Aorta (tissue), 5 donors: ENCODE results near the gene CRB2. TPM values are rescaled to one million over a fixed set of nuclear protein-coding genes. Genes with fewer than 3 reads are reported as not detected.

Experiments used
- ATAC-seq: fragments of 200-7000 bp; cut with Tn5 transposase; one replicate; pipeline ENCODE4 v1.9.1; 2022; ENCODE audit warnings: moderate library complexity; ENCODE audit not compliant: low FRiP score
- DNase-seq, 2 donors: peaks; one replicate each; pipeline ENCODE4 v3.0.0-alpha.2; 2020
- H3K27ac ChIP-seq, 2 donors: one replicate each; pipeline ENCODE4 v1.5.1; 2013; ENCODE audit warnings: low read length in 2 of 2, mild to moderate bottlenecking in 2 of 2, moderate library complexity in 2 of 2, control low read depth in 1 of 2, inconsistent platforms in 1 of 2, low read depth in 1 of 2
- H3K27me3 ChIP-seq, 2 donors: one replicate each; pipeline ENCODE4 v1.6.1; 2013; ENCODE audit warnings: control low read depth in 1 of 2, low read length in 1 of 2, mild to moderate bottlenecking in 1 of 2, moderate library complexity in 1 of 2; ENCODE audit not compliant: insufficient read depth in 2 of 2, control insufficient read depth in 1 of 2
- H3K36me3 ChIP-seq, 2 donors: one replicate each; pipeline ENCODE4 v1.6.1; 2013; ENCODE audit warnings: control low read depth in 1 of 2, low read length in 1 of 2, mild to moderate bottlenecking in 1 of 2; ENCODE audit not compliant: insufficient read depth in 2 of 2, control insufficient read depth in 1 of 2
- H3K4me1 ChIP-seq, 2 donors: one replicate each; pipeline ENCODE4 v1.6.1; 2013; ENCODE audit warnings: low read length in 2 of 2, control low read depth in 1 of 2, mild to moderate bottlenecking in 1 of 2, moderate library complexity in 1 of 2; ENCODE audit not compliant: insufficient read depth in 2 of 2, control insufficient read depth in 1 of 2
- H3K4me3 ChIP-seq, 2 donors: one replicate each; pipeline ENCODE4 v1.5.1; 2013; ENCODE audit warnings: low read length in 2 of 2, control low read depth in 1 of 2, mild to moderate bottlenecking in 1 of 2
- H3K9me3 ChIP-seq: one replicate; pipeline ENCODE4 v1.6.1; 2013; ENCODE audit warnings: mild to moderate bottlenecking, low read length; ENCODE audit not compliant: control insufficient read depth
- WGBS, 2 donors: extraction: QIAGEN DNeasy Blood & Tissue Kit; methylation state at CpG; one replicate each; pipeline ENCODE4 v1.1.7; 2013; 5-methylcytosine and 5-hydroxymethylcytosine counted together
- intact Hi-C, 2 donors: fragments of 100-400 bp; cut with DNase I; formaldehyde crosslinking; loops; one replicate each; pipeline versions ENCODE4 v1.14.2 to v1.15.0; 2022
- polyA plus RNA-seq, 2 donors: library from polyadenylated mRNA; stranded (reverse); fragments of 200-250 nt; gene quantifications; one replicate each; pipeline ENCODE4 v1.2.3, GENCODE V29; 2013
- total RNA-seq, 2 donors: library from RNA; stranded (reverse); fragmentation: NEBNext Ultra II Directional; extraction: Animal tissue kit (Norgen Biotek cat#: 25700); gene quantifications; one replicate each; pipeline ENCODE4 v1.2.1, GENCODE V29; 2021
- donor health status: healthy with polysubstance abuse.
- donor health status: Bipolar disorder and iron deficiency.
- donor health status: DM: no; HTN: no; CAD: no.
- donor health status: DM: no; HTN: no; CAD: no.
- donor health status: DM: yes; HTN: yes; CAD: no.

Gene CRB2
- total and polyA plus RNA-seq, 4 donors: 0.03 to 0.15 TPM; not detected in 2

DNA sequence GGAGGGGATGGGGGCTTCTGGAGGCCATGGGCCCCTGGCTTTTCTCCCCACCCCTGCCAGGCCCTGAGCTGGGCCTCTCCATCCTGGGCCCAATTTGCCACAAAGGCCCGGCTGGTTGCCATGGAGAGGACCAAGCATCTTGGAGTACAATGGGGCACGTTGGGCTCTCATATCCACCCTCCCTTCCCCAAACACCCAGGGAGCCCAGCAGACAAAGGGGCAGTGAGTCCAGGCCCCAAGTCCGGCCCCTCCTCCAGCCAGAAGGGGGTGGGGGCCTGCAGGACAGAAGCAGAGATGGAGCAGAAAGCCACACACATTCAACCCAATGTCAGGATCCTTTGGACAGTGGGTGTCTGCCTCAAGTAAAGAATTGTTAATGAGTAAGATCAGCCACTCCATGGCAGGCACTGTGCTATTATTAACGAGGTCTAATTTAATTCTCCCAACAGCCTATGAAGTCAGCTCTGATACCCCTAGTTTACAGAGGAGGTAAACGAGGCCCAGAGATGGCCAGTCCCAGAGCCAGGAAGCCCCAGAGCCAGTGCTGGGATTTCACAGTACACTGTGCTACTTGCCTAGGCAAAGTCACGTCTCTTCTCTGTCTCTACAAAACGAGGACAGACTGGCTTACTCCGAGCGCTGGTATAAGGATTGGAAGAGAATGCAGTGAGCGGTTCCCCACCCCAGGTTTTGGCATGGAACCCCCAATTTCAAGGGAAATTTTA is 2.3 kb downstream of the CRB2 start:
- Histone ChIP-seq H3K4me3 (no peak overlapping the region), H3K36me3 (no peaks in the 10 kb centered on the region), H3K27ac (no peak overlapping the region), H3K9me3 (no peaks in the 10 kb centered on the region), H3K4me1 (no peaks in the 10 kb centered on the region), H3K27me3 (no peaks in the 10 kb centered on the region)
- DNase-seq: no peak
- intact Hi-C loops: no loop called here
- WGBS, 2 donors: 82 to 84% methylated on average over 10 of the region's 10 CpGs
- ATAC-seq: no peak

DNA sequence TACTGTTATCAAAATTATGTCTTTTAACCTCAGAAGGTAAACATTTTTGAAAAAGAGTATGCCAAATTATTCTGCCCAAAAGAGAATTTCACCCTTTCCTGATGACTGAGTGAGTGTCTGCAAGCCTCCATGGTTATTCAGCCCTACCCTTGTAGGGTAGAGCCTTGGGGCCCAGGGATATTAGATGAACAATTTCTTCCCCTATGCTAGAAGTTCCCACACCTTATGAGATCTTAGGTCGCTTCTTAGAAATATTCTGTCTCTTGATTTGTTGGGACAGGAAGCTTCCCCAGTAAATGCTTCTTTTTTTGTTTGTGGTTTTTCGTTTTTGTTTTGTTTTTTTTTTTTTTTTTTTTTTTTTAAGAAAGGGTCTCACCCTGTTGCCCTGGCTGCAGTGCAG is 3.1 kb downstream of the CRB2 start:
- ATAC-seq: no peak
- Histone ChIP-seq H3K27me3 (no peaks in the 10 kb centered on the region), H3K9me3 (no peaks in the 10 kb centered on the region), H3K4me1 (no peaks in the 10 kb centered on the region), H3K27ac (no peak overlapping the region), H3K4me3 (no peak overlapping the region), H3K36me3 (no peaks in the 10 kb centered on the region)
- WGBS, 2 donors: 78 to 79% methylated on average over 2 of the region's 2 CpGs
- no peak for DNase-seq
- intact Hi-C loops: no loop called here

DNA sequence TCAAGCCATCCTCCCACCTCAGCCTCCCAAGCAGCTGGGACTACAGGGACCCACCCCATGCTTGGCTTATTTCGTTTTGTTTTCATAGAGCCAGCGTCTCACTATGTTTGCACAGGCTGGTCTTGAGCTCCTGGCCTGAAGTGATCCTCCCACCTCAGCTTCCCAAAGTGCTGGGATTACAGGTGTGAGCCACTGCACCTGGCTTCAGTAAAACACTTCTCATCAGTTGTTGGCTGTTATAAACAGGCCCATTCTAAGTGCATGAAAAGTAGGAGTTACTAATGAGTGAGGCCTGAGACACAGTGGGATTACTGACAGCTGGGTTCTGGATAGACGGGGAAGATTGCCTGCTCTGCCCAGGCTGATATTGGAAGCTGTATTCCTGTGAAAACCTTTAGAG is 3.5 kb downstream of the CRB2 start:
- no peak overlapping the region for H3K4me3 ChIP-seq
- H3K9me3 ChIP-seq: no peaks in the 10 kb centered on the region
- H3K4me1 ChIP-seq: no peaks in the 10 kb centered on the region
- ATAC-seq (no peak), DNase-seq (no peak)
- no peak overlapping the region for H3K27ac ChIP-seq
- H3K27me3 ChIP-seq: no peaks in the 10 kb centered on the region
- WGBS, 2 donors: 80 to 81% methylated on average over 3 of the region's 3 CpGs
- no peaks in the 10 kb centered on the region for H3K36me3 ChIP-seq
- intact Hi-C loops: no loop called here

DNA sequence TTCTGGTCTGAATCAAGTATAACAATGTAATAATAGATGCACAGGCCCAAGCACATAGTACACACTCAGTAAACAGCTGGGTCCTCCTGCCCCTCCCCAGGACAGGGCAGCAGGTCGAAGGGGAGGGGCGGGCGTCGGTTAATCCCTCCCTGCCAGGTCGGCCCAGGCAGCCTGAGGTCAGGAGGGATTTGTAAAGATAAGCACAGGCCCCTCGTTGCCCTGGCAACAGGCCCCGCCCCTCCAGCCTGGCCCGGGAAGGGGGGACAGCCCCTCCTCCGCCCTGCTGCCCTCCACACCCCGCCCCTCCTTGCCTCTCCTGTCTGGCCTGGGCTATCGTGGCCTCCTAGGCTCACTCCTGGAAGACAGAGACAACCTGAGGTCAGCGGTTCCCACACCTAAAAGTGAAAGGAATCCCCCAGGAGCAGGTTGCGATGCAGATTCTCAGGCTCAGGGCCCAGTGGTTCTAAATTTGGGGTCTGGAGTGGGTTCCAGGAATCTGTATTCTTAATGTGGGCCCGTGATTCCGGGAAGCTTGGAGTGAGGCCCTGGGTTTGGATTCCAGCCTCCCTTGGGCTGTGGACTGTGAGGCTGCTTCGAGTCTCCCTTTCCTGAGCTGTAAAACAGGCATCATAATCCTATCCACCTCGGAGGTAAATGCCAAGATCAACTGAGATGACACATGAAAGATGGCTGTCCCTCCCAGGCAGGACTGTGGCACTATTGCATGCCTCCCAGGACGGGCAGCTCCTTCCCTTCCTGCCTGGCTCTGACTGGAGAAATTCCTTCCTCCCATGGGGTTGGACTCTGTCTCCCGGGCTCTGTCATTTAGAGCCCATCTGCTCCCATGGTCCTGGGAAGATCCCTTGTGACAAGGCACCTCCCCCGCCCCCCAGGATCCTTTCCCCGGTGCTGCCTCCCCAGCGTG is 4.4 kb downstream of the CRB2 start:
- no peaks in the 10 kb centered on the region for H3K9me3 ChIP-seq
- no peaks in the 10 kb centered on the region for H3K36me3 ChIP-seq
- DNase-seq: no peak
- no peak for ATAC-seq
- intact Hi-C loops: no loop called here
- no peaks in the 10 kb centered on the region for H3K27me3 ChIP-seq
- H3K4me1 ChIP-seq: no peaks in the 10 kb centered on the region
- no peak overlapping the region for H3K27ac ChIP-seq
- 45 to 46% methylated on average over 22 of the region's 22 CpGs for WGBS, 2 donors
- no peak overlapping the region for H3K4me3 ChIP-seq

DNA sequence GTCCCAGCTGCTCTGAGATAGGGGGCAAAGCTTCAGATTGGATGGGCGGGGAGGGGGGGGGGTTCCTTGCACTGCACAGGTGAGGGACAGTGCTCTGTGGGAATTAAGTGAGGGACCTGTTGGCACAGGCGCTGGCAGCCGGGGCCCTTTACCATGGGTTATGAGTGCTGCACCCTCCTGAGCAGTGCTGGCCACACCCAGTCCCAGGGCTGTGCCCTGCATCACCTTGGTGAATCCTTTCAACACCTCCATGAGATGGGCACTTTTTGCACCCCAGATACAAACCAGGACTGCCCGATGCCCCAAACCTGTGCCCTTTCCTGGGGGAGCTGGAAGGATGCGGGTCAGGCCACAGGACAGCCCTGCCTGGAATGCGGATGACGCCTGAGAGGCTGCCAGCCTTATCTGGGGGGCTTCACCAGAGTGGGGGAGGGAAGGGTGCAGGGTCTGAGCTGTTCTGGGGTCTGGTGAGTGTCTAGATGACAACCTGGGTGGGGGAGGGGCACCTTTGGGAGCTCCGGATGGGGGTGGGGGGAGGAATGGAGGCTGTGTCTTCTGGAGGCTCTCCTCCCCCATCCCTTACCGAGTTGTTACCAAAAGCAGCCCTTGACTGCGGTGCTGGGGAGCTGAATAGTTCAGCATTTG is 5.2 kb downstream of the CRB2 start:
- no peak for ATAC-seq
- Histone ChIP-seq H3K27ac (no peak overlapping the region), H3K27me3 (no peaks in the 10 kb centered on the region), H3K9me3 (no peaks in the 10 kb centered on the region), H3K4me1 (no peaks in the 10 kb centered on the region), H3K4me3 (no peak overlapping the region), H3K36me3 (no peaks in the 10 kb centered on the region)
- intact Hi-C loops: no loop called here
- WGBS, 2 donors: 63 to 71% methylated on average over 10 of the region's 10 CpGs
- DNase-seq: no peak

DNA sequence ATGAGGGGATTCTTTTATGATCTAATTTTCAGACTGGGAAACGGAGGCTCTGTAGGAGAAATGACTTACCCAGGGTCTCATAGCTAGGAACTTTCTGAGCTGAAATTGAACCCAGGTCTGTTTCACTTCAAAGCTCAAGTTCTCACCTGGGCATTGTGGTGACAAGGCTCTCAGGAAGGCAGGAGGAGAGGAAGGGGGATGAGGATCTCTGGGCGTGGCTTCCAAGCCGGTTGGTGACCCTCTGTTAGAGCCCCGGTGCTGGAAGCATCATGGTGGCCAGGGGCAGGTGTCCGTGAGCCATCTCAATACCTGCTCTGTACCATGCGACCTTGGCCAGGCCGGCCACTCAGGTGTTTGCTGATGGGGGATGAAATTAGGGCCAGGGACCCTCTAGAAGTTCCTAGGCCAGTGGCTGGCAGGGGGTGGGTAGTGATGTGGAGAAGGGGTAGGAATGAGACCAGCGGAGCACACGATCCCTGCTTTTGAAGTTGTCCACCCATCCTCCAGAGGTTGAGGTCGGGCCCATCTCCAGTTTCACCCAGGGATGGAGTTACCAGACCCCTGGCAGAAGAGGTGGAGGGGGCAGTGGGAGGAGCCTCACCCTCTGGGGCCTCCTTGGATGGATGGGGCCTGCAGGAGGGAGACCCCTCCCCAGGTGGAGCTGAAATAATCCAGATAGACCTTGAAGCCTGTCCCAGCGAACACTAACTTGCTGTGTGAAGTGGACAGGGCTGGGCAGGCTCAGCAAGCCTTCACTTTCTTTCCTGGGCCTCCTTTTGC is 5.9 kb downstream of the CRB2 start:
- DNase-seq (no peak), ATAC-seq (no peak)
- intact Hi-C loops: no loop called here
- H3K27ac ChIP-seq: no peak overlapping the region
- H3K27me3 ChIP-seq: no peaks in the 10 kb centered on the region
- no peaks in the 10 kb centered on the region for H3K9me3 ChIP-seq
- 78 to 80% methylated on average over 11 of the region's 11 CpGs for WGBS, 2 donors
- H3K4me1 ChIP-seq: no peaks in the 10 kb centered on the region
- H3K36me3 ChIP-seq: no peaks in the 10 kb centered on the region
- H3K4me3 ChIP-seq: no peak overlapping the region

DNA sequence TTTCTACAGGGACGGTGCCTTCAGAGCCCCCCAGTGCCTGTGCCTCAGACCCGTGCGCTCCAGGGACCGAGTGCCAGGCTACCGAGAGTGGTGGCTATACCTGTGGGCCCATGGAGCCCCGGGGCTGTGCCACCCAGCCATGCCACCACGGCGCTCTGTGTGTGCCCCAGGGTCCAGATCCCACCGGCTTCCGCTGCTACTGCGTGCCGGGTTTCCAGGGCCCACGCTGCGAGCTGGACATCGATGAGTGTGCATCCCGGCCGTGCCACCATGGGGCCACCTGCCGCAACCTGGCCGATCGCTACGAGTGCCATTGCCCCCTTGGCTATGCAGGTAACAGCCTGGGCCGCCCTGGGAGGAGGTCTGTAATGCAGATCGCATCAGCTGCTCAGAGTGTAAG is 6.9 kb downstream of the CRB2 start:
- Histone ChIP-seq H3K27ac (no peak overlapping the region), H3K36me3 (no peaks in the 10 kb centered on the region), H3K9me3 (no peaks in the 10 kb centered on the region), H3K4me1 (no peaks in the 10 kb centered on the region), H3K4me3 (no peak overlapping the region), H3K27me3 (no peaks in the 10 kb centered on the region)
- DNase-seq (no peak), ATAC-seq (no peak)
- intact Hi-C loops: no loop called here
- 94% methylated on average over 23 of the region's 23 CpGs for WGBS, 2 donors

DNA sequence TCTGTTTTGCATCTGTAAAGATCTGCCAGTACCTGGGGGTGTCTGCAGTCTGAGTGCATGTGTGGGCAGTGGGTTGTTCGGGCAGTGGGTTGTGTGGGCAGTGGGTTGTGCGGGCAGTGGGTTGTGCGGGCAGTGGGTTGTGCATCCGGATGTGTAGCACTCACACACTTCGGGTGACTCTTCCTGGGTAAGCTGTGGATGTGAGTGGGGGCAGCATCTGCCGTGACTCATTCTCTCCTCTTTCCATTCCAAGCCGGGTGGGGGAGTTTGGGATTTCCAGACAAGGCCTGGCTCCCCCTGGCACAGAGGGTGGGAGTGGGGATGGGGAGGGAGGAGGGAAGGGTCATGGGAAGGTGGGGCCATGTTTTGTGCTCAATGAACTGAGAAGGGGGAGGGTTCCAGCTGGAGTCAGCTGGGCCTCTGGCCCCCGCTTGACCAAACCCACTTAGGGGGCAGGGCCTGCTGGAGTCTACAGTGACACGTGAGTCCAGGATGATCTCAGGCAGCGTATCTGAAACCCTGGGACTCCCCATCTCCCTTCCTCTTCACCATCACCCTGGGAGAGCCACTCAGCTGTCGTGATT is 8.3 kb downstream of the CRB2 start:
- 69 to 73% methylated on average over 11 of the region's 11 CpGs for WGBS, 2 donors
- DNase-seq (no peak), ATAC-seq (no peak)
- intact Hi-C loops: no loop called here
- Histone ChIP-seq H3K36me3 (no peaks in the 10 kb centered on the region), H3K9me3 (no peaks in the 10 kb centered on the region), H3K4me3 (no peak overlapping the region), H3K4me1 (no peaks in the 10 kb centered on the region), H3K27me3 (no peaks in the 10 kb centered on the region), H3K27ac (no peak overlapping the region)
